ENCODE measurements around the gene STARD3.

The STARD3 gene

DNA sequence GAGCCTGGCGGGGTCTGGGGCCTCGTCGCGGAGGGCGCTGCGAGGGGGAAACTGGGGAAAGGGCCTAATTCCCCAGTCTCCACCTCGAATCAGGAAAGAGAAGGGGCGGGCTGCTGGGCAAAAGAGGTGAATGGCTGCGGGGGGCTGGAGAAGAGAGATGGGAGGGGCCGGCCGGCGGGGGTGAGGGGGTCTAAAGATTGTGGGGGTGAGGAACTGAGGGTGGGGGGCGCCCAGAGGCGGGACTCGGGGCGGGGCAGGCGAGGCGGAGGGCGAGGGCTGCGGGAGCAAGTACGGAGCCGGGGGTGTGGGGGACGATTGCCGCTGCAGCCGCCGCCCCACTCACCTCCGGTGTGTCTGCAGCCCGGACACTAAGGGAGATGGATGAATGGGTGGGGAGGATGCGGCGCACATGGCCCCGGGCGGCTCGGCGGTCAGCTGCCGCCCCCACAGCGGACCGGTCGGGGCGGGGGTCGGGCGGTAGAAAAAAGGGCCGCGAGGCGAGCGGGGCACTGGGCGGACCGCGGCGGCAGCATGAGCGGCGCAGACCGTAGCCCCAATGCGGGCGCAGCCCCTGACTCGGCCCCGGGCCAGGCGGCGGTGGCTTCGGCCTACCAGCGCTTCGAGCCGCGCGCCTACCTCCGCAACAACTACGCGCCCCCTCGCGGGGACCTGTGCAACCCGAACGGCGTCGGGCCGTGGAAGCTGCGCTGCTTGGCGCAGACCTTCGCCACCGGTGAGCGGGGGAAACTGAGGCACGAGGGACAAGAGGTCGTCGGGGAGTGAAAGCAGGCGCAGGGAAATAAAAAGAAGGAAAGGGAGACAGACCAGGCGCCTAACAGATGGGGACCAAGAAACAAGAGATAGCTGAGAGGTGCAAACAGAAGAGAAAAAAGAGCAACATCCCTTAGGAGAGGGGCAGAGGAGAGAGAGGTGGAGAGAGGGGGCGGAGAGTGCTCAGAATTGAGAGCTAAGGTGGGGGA lies 31.3 kb downstream of the STARD3 start, which contains the start of gene PNMT:
Gene PNMT (plus strand): TSS at position 509 of the 980 bp plus-strand sequence. CDS start 23 bp downstream, at position 532.
- Mint-ChIP-seq H3K27ac (no peak within 1 kb of the TSS), H3K4me3 (peak within 1 kb of the TSS; percentile 8), H3K27me3 (peaks cover 87% of the 10 kb centered on the region), H3K4me1 (ENCODE audit: low read depth) (peaks cover 37% of the 10 kb centered on the region), H3K36me3 (ENCODE audit: low read depth) (peaks cover 12% of the 10 kb centered on the region), H3K9me3 (no peaks in the 10 kb centered on the region)
- intact Hi-C loops (cut with micrococcal nuclease), result loop anchor here (1.0 kb wide), 1 partner anchor 46 kb away; no protein-coding TSS in a partner anchor

DNA sequence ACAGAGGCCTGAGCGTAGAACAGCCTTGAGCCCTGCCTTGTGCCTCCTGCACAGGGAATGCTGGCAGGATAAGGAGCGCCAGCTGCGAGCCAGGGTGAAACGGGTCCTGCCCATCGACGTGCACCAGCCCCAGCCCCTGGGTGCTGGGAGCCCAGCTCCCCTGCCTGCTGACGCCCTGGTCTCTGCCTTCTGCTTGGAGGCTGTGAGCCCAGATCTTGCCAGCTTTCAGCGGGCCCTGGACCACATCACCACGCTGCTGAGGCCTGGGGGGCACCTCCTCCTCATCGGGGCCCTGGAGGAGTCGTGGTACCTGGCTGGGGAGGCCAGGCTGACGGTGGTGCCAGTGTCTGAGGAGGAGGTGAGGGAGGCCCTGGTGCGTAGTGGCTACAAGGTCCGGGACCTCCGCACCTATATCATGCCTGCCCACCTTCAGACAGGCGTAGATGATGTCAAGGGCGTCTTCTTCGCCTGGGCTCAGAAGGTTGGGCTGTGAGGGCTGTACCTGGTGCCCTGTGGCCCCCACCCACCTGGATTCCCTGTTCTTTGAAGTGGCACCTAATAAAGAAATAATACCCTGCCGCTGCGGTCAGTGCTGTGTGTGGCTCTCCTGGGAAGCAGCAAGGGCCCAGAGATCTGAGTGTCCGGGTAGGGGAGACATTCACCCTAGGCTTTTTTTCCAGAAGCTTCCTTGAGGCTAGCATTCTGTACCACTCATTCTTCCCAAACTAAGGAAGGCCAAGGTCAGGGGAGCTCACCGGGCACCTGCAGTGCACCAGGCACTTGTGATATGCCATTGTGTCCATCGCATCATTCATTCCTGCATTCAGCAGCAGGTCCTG lies 33.2 kb downstream of the STARD3 start:
- Mint-ChIP-seq H3K36me3 (ENCODE audit: low read depth) (no peaks in the 10 kb centered on the region), H3K4me1 (ENCODE audit: low read depth) (peaks cover 29% of the 10 kb centered on the region)
- intact Hi-C loops (cut with micrococcal nuclease), result no loop called here

DNA sequence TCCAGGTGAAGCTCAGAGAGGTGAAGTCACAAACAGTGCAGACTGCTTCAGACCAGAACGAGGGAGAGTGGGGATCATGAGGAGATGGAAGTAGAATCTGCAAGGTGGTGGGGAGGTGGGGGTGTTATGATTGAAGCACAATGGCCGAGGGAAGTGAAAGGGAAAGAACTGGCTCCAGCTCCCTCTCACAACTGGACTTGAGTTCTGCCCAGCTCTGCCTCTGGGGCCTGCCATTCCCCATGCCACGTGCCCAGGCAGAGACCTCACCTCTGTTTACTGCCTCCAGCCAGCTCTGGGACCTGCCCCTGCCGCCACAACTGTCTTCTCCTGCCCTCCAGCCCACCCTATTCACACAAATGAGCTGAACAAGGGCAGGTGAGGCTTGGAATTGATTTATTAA lies 33.8 kb downstream of the STARD3 start:
- Mint-ChIP-seq H3K27me3 (peaks cover 76% of the 10 kb centered on the region), H3K36me3 (ENCODE audit: low read depth) (no peaks in the 10 kb centered on the region), H3K9me3 (no peaks in the 10 kb centered on the region), H3K4me1 (ENCODE audit: low read depth) (peaks cover 33% of the 10 kb centered on the region), H3K27ac (no peak overlapping the region), H3K4me3 (no peak overlapping the region)
- intact Hi-C loops (cut with micrococcal nuclease), result no loop called here

More for the DNA sequence above, 33.2 kb downstream of the STARD3 start:
- no peak overlapping the region for H3K4me3 Mint-ChIP-seq
- H3K27ac Mint-ChIP-seq, result no peak overlapping the region
- peaks cover 81% of the 10 kb centered on the region for H3K27me3 Mint-ChIP-seq
- H3K9me3 Mint-ChIP-seq, result no peaks in the 10 kb centered on the region

DNA sequence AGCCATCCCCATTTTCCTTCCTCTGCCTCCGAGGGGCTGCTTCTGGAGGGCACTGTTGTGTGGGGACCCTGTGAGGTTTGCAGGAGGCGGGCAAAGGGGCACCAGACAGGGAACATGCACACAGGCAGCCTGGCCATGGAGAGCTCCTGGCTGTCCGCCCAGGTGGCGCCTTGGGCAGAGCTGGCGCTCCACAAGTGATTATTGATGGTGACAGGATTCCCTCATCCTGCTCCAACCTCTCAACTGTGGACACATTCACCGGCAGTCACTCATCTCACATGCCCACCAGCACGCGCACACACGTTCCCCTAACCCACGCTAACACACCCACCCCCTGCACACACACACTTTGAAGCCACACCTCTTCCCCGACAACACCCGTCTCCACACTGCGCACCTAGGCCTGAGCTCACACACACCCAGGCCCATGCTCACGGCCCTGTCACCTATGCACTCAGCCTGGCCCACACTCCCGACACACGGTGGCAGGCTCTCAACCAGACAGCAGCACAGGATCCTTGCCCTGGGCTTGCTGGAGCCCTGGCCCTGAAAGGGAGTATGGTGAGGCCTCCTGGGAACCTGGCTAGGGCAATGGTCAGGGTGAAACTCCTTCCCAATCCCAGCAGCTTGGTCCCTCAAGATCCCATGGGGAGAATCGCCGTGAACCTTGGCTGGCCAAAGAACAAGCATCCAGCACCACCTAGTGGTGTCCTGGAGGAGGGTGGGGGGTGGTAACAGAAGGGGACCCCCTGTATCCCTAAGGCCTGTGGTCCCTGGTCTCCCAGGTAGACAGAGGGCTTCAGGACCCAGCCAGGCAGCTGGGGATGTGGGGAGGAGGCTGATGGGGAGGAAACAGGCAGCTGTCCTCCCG lies 34.9 kb downstream of the STARD3 start:
- Mint-ChIP-seq H3K36me3 (ENCODE audit: low read depth) (no peaks in the 10 kb centered on the region), H3K4me3 (no peak overlapping the region), H3K9me3 (no peaks in the 10 kb centered on the region), H3K4me1 (ENCODE audit: low read depth) (peaks cover 34% of the 10 kb centered on the region), H3K27ac (no peak overlapping the region), H3K27me3 (peaks cover 65% of the 10 kb centered on the region)
- intact Hi-C loops (cut with micrococcal nuclease), result loop anchor here (1.0 kb wide), 1 partner anchor 50 kb away; no protein-coding TSS in a partner anchor

DNA sequence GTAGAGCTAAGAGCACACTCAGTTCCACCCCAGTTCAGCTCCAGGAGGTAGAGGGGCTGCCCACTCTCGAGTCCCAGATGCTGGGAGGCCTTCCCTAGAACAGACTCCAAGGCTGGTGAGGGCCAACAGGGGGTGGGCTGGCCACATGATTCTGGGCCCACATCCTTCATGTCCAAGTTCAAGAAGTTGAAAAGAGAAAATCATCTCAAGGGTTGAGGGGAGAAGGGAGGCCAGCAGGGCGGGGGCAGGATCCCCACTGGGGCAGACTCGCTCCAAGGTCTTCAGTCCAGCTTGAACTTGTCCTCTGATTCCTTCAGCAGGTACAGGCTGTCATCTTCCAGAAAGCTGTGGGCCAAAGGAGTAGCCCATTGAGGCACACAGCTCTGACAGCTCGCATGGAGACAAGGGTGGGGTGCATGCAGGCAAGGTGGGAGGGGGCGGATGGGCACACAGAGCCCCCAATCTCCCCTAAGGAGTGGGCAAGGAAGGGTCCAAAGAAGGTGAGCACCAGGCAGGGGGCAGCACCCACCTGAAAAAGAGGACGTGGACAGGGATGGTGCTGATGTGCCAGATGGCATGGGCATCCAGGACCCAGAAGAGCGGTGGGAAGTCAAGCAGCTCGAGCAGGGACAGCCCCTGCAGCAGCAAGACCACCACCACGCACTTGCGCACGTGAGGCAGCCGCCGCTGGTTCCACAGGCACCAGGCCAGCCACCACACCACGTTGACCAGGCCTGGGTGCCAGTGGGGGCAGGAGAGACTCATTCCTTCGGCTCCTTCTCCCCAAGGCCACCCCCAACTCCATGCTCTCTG lies 35.8 kb downstream of the STARD3 start:
- no peak overlapping the region for H3K4me3 Mint-ChIP-seq
- intact Hi-C loops (cut with micrococcal nuclease), result loop anchor here (1.0 kb wide), 1 partner anchor 50 kb away; no protein-coding TSS in a partner anchor
- H3K36me3 Mint-ChIP-seq (ENCODE audit: low read depth), result peaks cover 6% of the 10 kb centered on the region
- peaks cover 31% of the 10 kb centered on the region for H3K4me1 Mint-ChIP-seq (ENCODE audit: low read depth)
- H3K27me3 Mint-ChIP-seq, result peaks cover 58% of the 10 kb centered on the region
- no peaks in the 10 kb centered on the region for H3K9me3 Mint-ChIP-seq
- H3K27ac Mint-ChIP-seq, result no peak overlapping the region

DNA sequence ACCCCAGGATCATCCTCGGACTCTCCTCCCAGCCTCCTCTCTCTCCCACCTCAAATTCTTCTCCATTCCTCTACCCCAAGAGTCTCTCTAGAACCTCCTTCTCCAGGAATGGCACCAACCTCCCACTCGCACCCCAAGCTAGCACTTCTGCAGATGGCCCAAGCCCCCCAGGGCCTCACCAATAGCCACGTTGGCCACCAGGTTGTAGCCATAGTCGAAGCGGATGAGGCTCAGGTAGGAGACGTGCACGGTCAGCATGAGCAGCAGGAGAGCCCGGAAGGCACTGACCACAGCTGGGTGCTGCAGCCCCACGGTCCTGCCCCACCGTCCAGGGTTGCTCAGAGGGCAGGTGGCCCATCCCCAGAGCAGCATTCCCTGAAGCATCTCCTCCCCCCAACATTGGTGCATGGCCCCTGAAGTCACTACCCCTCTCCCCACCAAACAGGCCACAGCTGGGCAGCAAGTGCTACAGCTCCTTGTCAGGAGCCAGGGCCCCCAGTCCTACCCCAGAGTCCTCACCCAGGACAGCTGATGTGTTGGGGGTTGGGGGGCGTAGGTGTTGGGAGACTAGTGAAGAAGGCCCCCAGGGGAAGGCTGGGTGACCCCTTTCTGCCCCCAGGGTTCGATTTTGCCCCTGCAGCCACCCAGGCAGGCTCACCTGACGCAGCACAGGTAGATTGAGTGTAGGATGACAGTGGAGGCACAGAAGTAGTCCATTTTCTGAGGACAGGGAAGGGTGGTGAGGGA lies 36.6 kb downstream of the STARD3 start:
- intact Hi-C loops (cut with micrococcal nuclease), result no loop called here
- Mint-ChIP-seq H3K4me3 (no peak overlapping the region), H3K36me3 (ENCODE audit: low read depth) (peaks cover 14% of the 10 kb centered on the region), H3K27me3 (peaks cover 51% of the 10 kb centered on the region), H3K4me1 (ENCODE audit: low read depth) (peaks cover 28% of the 10 kb centered on the region), H3K27ac (no peak overlapping the region), H3K9me3 (no peaks in the 10 kb centered on the region)

DNA sequence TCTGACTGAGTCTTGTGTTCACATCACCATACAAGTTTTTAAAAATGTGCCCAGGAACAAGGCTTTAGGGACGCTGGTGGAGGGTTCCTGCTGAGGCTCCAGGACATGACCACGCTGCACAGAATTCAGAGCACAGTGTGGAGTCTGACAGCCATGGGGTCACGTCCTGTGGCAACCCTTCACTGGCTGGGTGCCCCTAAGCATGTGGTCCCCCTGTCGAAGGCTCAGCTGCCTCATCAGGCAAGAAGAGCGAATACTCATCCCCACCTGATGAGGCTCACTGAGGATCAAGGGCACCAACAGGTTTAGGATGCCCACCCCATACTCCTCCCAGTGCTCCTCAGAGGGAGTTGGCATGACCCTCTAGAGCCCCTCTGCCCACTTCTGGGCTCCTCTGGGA lies 37.2 kb downstream of the STARD3 start:
- H3K36me3 Mint-ChIP-seq (ENCODE audit: low read depth), result peaks cover 21% of the 10 kb centered on the region
- no peak overlapping the region for H3K27ac Mint-ChIP-seq
- no peaks in the 10 kb centered on the region for H3K9me3 Mint-ChIP-seq
- H3K4me3 Mint-ChIP-seq, result no peak overlapping the region
- intact Hi-C loops (cut with micrococcal nuclease), result no loop called here
- peaks cover 26% of the 10 kb centered on the region for H3K4me1 Mint-ChIP-seq (ENCODE audit: low read depth)
- peaks cover 46% of the 10 kb centered on the region for H3K27me3 Mint-ChIP-seq

DNA sequence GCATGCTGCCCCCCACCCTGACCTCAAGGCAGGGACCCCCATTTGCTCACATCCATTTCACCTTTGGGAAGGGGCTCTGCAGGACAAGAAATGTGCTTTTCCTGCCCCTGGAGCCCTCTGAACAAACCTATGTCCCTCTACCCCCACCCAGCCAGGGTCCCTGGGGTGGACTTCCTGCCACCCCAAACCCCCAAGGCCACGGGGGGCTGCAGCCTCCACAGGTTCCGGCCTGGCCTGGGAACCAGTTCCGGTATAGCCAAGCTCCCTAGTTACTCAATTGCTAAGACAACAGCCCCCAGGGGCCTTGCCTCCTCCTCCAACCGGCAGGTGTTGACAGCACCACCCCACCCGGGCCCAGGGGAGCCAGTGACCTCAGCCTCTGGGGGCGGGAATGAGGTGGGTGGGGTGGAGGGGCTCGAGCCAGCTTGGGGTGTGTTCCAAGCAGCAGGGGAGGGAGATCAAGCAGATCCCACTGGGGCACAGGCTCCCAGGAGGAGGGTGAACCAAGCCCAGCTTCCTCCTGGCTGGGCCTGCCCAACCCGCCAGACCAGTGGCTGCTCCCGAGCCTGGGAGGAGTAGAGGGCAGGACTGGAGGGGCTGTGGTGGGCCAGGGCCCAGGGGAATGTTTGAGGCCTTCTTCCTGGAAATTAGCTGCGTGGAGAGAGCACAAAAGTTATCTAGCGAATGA lies 37.9 kb downstream of the STARD3 start:
- Mint-ChIP-seq H3K4me3 (no peak overlapping the region), H3K4me1 (ENCODE audit: low read depth) (peaks cover 33% of the 10 kb centered on the region), H3K9me3 (no peaks in the 10 kb centered on the region), H3K27me3 (peaks cover 39% of the 10 kb centered on the region), H3K27ac (no peak overlapping the region), H3K36me3 (ENCODE audit: low read depth) (peaks cover 27% of the 10 kb centered on the region)
- intact Hi-C loops (cut with micrococcal nuclease), result no loop called here

DNA sequence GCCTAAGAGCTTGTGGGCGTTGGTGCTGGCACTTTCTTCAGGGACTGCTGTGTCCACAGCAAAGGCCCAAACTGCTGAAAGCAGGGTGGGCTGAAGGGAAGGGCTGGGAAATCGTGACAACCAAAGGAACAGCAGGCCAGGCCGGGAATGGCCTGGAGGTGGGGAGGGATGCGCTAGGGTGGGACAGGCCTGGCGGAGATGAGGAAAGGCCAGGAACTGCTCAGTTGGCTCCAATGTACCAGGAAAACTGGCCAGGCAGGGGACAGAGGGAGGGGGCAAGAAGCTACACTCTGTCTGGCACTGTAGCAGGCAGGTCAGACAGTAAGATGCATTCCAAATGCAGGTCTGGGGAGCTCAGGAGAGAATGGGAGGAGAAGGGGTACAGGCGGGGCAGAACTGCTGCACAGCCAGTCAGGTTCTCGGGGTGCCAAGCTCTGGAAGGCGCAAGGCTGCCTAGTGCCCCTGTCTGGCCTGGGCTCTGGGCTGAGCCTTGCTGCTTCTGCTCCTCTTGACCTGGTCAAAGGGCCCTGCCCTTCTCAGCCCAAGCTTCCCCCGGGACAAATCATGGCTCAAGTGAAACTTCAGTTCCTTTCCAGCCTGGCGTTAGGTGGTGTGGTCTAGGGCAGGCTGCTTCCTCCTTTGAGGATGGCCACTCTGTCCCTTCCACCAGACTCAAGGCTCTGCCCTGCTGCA lies 38.6 kb downstream of the STARD3 start:
- intact Hi-C loops (cut with micrococcal nuclease), result no loop called here

DNA sequence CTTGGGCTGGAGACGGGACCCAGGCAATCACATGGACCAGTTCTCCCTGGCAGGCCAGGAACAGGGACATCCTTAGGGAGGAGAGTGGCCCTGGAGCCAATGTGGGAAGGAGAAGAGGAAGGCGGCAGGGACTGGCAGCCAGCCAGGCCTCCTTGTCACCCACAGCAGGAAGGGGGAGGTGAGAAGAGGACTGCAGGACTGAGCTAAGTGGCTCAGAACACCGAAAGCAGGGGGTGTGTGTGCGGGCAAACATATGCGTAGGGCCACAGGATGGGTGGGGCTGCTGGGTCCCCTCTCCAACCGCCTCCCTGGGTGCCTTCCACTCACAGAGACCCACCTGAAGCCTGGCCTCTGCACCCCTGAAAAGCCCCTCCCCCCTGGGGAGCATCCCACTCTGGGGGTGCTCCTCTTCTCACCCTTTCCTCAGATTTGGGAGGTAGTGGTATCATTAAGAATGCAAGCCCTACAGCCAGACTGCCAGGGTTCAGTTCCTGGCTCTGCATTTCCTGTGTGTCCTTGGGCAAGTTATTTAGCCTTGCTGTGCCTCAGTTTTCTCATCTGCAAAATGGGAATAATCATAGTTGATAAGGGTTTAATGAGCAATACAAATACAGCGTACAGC lies 39.4 kb downstream of the STARD3 start:
- Mint-ChIP-seq H3K27me3 (peaks cover 24% of the 10 kb centered on the region), H3K36me3 (ENCODE audit: low read depth) (peaks cover 39% of the 10 kb centered on the region), H3K4me1 (ENCODE audit: low read depth) (peaks cover 43% of the 10 kb centered on the region), H3K4me3 (no peak overlapping the region), H3K27ac (no peak overlapping the region), H3K9me3 (no peaks in the 10 kb centered on the region)
- intact Hi-C loops (cut with micrococcal nuclease), result no loop called here

More for the DNA sequence above, 38.6 kb downstream of the STARD3 start:
- no peak overlapping the region for H3K4me3 Mint-ChIP-seq
- H3K36me3 Mint-ChIP-seq (ENCODE audit: low read depth), result peaks cover 32% of the 10 kb centered on the region
- H3K4me1 Mint-ChIP-seq (ENCODE audit: low read depth), result peaks cover 40% of the 10 kb centered on the region
- H3K27me3 Mint-ChIP-seq, result peaks cover 32% of the 10 kb centered on the region
- H3K9me3 Mint-ChIP-seq, result no peaks in the 10 kb centered on the region
- no peak overlapping the region for H3K27ac Mint-ChIP-seq

DNA sequence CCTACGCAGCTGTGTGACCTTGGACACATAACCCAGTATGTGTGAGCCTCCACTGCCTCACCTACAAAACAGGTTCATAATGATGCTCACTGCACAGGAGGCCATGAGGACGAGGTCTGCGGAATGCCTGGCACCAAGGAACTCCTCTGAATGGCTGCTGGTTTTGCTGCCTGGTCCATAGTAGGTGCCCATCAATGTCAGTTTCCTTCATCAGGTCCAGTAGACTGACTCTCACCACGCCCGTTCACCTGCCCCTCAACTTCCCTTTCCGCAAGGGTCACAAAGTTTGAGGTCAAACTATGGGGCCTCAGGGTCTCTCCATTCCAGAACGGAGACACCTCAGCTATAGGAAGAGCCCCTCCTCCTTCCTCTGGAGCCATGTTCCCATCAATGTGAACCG lies 40.1 kb downstream of the STARD3 start:
- Mint-ChIP-seq H3K4me3 (no peak overlapping the region), H3K27me3 (peaks cover 17% of the 10 kb centered on the region), H3K9me3 (no peaks in the 10 kb centered on the region), H3K27ac (no peak overlapping the region), H3K4me1 (ENCODE audit: low read depth) (peaks cover 38% of the 10 kb centered on the region), H3K36me3 (ENCODE audit: low read depth) (peaks cover 46% of the 10 kb centered on the region)
- intact Hi-C loops (cut with micrococcal nuclease), result no loop called here

Measured in dendritic cell treated with granulocyte-macrophage colony-stimulating factor and Interleukin-4, amounts not matched to agents 40 ng/mL and 50 ng/mL, for 4 days (primary cell).